ENCODE measurements around the gene ACE. TPM values are rescaled to one million over a fixed set of nuclear protein-coding genes. Genes with fewer than 3 reads are reported as not detected.

The ACE gene
- polyA plus RNA-seq, 1 donor (not counting 4 experiments of a cell fraction or from before 2014, with no cell fraction given) = 0.07 TPM

- H3K4me1 ChIP-seq (ENCODE audit: control insufficient read depth, extremely low read depth, insufficient read depth, low read length) = no peaks in the 10 kb centered on the region
- FAIRE-seq (no peak), DNase-seq (ENCODE audit: low read depth, low spot score) (no peak)
- H3K36me3 ChIP-seq (ENCODE audit: control insufficient read depth in 2 of 2, extremely low read depth in 1 of 2, insufficient read depth in 2 of 2, low read length in 2 of 2) = no peaks in the 10 kb centered on the region
- no peak for TF ChIP-seq CTCF (optimal IDR thresholded peaks at IDR 0.05 in 1 of 3, IDR thresholded peaks at IDR 0.05 in 1 of 3, conservative IDR thresholded peaks at IDR 0.05 in 1 of 3; ENCODE audit: extremely low read depth in 1 of 3, insufficient read depth in 2 of 3, low read length in 3 of 3)
- no peak for TF ChIP-seq EZH2 (IDR thresholded peaks at IDR 0.05; ENCODE audit: low read length)
- H2AFZ ChIP-seq (ENCODE audit: control insufficient read depth, low read length) = no peak overlapping the region
- no peak overlapping the region for H3K27ac ChIP-seq (ENCODE audit: control insufficient read depth, insufficient read depth, low read length)
- H3K9me3 ChIP-seq (ENCODE audit: control insufficient read depth, low read depth, low read length) = no peaks in the 10 kb centered on the region
- no peaks in the 10 kb centered on the region for H4K20me1 ChIP-seq (ENCODE audit: control insufficient read depth, extremely low read depth, insufficient read depth, low read length)
- H3K79me2 ChIP-seq (ENCODE audit: control insufficient read depth, insufficient read depth, low read length) = no peaks in the 10 kb centered on the region
- H3K9ac ChIP-seq (ENCODE audit: control insufficient read depth, extremely low read depth, insufficient read depth, low read length) = no peak overlapping the region
- H3K4me3 ChIP-seq (ENCODE audit: control insufficient read depth in 2 of 3, extremely low read depth in 1 of 3, insufficient read depth in 2 of 3, low read depth in 1 of 3, low read length in 3 of 3) = no peak overlapping the region
- H3K4me2 ChIP-seq (ENCODE audit: control insufficient read depth, extremely low read depth, insufficient read depth, low read depth, low read length) = no peak overlapping the region
- peaks cover 9% of the 10 kb centered on the region for H3K27me3 ChIP-seq (ENCODE audit: control insufficient read depth, extremely low read depth, insufficient read depth, low read length)
- H3K9me1 ChIP-seq (ENCODE audit: control insufficient read depth, extremely low read depth, insufficient read depth, low read length) = no peaks in the 10 kb centered on the region
- dilution Hi-C loops (cut with MboI; ENCODE audit: extremely low pct_ligation_motif_present, low sequenced_read_pairs) = no loop called here
These were observed 41.1 kb downstream of the ACE start for GRCh38 chr17:63517825-63518534.

DNA sequence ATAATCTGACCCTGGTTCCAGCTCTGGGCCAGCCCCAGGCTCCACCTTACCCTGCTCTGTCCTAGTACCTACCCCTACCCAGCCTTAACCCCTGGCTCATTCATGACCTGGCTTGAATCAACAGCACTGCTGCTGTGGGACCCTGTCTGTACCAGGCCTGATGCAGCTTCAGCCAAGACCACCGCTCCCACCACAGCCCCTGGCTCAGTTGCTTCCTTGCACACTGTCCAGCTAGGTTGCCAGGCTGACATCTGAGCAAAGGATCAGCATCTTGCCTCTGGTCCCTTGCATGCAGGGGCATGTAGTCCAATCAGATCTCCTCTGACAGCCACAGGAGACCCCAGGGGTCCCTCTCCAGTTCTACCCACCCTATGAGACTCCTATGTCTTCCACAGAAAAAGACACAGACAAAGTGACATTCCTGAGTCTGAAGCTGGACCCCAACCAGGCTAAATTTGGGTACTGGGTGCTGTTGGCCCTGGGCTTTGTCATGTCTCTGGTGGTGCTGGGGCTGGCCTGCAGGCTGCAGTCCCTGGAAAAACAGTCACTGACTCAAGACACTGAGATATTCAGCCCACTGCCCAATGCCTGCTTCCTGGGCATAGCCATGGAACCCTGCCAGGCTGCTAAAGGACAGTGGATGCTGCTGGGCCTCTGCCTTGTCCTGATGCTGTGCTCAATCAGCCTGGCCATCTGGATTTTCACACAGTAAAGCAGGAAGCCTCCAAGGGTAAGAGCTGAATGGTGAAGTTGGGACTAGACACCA is 42.4 kb downstream of the ACE start:
- peaks cover 13% of the 10 kb centered on the region for H3K27me3 ChIP-seq (ENCODE audit: control insufficient read depth, extremely low read depth, insufficient read depth, low read length)
- no peak overlapping the region for H2AFZ ChIP-seq (ENCODE audit: control insufficient read depth, low read length)
- DNase-seq (ENCODE audit: low read depth, low spot score) = no peak
- no peaks in the 10 kb centered on the region for H3K79me2 ChIP-seq (ENCODE audit: control insufficient read depth, insufficient read depth, low read length)
- H3K36me3 ChIP-seq (ENCODE audit: control insufficient read depth in 2 of 2, extremely low read depth in 1 of 2, insufficient read depth in 2 of 2, low read length in 2 of 2) = no peaks in the 10 kb centered on the region
- dilution Hi-C loops (cut with MboI; ENCODE audit: extremely low pct_ligation_motif_present, low sequenced_read_pairs) = no loop called here
- no peak overlapping the region for H3K4me2 ChIP-seq (ENCODE audit: control insufficient read depth, extremely low read depth, insufficient read depth, low read depth, low read length)
- no peak overlapping the region for H3K4me3 ChIP-seq (ENCODE audit: control insufficient read depth in 2 of 3, extremely low read depth in 1 of 3, insufficient read depth in 2 of 3, low read depth in 1 of 3, low read length in 3 of 3)
- H3K4me1 ChIP-seq (ENCODE audit: control insufficient read depth, extremely low read depth, insufficient read depth, low read length) = no peaks in the 10 kb centered on the region
- no peaks in the 10 kb centered on the region for H3K9me1 ChIP-seq (ENCODE audit: control insufficient read depth, extremely low read depth, insufficient read depth, low read length)
- no peaks in the 10 kb centered on the region for H4K20me1 ChIP-seq (ENCODE audit: control insufficient read depth, extremely low read depth, insufficient read depth, low read length)
- no peak for FAIRE-seq
- TF ChIP-seq EZH2 (IDR thresholded peaks at IDR 0.05; ENCODE audit: low read length) (no peak), CTCF (optimal IDR thresholded peaks at IDR 0.05 in 1 of 3, IDR thresholded peaks at IDR 0.05 in 1 of 3, conservative IDR thresholded peaks at IDR 0.05 in 1 of 3; ENCODE audit: extremely low read depth in 1 of 3, insufficient read depth in 2 of 3, low read length in 3 of 3) (no peak)
- H3K9me3 ChIP-seq (ENCODE audit: control insufficient read depth, low read depth, low read length) = no peaks in the 10 kb centered on the region
- H3K9ac ChIP-seq (ENCODE audit: control insufficient read depth, extremely low read depth, insufficient read depth, low read length) = no peak overlapping the region
- no peak overlapping the region for H3K27ac ChIP-seq (ENCODE audit: control insufficient read depth, insufficient read depth, low read length)
